NOMO-1 treated with DMSO at 0.1 percent for 48 hours (cell line): ENCODE data around the gene UBE2N.
"Not testable (repeated sequence)": the region's sequence is repeated elsewhere in the genome, so short reads cannot be mapped to it uniquely, and the experiment has no call there.

Source experiments
- DNase-seq: peaks from one replicate; lab custom pipeline; 2025; ENCODE audit not compliant: unreplicated experiment; lab: John Stamatoyannopoulos, UW

UBE2N gene

GRCh38 chr12:93415723-93416464 lies 25.9 kb downstream of the UBE2N start:
- no peak for DNase-seq

DNA sequence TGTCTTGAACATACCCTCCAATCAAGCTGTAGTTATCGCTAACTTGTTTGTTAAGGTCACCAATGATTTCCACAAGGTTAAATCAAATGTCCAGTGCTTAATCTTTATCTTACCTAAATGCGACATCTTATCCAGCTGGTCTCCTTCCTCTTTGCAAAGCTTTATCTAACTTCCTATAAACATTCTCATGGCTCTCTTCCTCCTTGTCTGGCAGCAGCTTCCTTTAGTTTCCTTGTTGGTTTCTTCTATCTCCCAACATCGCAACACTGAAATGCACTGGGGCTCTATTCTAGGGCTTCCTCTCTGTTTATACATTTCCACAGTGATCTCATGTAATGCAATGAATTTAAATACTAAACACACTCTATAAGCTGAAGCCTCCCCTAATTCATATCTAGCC lies 28.7 kb downstream of the UBE2N start:
- DNase-seq: peak; percentile 10

DNA sequence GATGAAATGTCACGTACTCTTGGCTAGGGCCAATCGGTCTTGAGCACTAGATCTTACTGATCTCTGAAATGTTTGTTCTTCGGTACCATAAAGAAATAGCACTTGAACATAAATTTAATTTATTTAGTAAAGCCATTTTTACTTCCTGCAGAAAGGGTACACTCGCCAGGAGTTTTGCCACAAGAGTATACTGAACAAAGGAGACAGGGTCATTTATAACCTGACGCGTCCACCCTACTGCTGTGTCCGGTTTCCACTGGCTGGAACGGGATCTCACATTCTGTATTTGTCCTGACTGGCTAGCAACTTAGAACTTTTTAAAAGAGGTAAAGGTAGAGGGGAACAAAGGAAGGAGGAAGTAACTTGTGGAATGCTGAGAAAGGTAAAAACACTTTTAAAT lies 29.4 kb downstream of the UBE2N start:
- DNase-seq: not testable (repeated sequence)

DNA sequence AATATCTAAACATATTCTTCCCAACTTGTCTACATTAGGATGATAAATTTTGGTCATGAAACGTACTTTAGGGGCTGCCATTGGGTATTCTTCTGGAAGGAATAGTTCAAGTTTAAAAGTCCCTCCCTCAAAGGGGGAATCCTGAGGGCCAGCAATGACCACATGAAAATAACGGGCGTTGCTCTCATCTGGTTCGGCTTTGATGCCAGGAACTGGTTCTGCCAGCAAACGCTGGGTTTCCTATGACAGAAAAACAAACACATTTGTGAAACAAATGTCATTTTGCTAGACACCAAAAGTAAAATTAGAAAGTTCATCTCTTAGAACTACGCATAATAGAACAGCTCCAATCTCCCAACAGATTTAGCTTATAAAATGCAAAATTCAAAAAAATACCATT lies 30.7 kb downstream of the UBE2N start:
- not testable (repeated sequence) for DNase-seq

- DNase-seq: not testable (repeated sequence)
These were observed 32.2 kb downstream of the UBE2N start for GRCh38 chr12:93409343-93410187.

DNA sequence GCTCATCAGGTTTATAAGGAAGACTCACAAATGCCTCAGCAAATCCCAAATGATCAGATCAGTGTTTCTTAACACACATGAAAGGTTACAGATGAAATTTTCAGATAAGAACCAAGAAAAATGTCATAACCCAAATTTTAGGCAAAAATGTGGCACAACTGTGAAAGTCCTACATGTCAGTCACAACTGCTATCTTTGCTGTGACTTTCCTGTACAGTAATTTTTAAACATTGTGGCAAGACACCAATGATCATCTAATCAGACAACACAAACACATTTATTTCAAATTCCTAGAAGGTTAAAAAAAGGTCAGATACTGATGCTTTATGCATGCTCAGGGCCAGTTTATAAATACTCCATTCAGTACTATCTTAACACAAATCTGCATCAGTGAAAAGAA lies 32.9 kb downstream of the UBE2N start:
- DNase-seq: no peak

DNA sequence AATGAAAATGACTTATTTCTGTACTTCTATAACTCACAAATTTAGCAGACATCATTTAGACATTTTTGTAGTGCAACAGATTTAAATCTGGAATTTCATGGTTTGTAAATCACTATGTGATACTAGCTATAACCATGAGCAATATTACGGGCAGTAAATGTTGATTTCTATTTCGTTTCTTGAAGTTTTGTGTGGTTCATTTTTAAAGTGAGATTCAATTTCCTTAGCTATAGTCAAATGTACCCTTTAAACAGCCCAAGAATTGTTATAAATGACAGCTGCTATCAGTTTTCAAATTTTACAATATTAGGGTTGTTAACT lies 33.8 kb downstream of the UBE2N start:
- DNase-seq: no peak

DNA sequence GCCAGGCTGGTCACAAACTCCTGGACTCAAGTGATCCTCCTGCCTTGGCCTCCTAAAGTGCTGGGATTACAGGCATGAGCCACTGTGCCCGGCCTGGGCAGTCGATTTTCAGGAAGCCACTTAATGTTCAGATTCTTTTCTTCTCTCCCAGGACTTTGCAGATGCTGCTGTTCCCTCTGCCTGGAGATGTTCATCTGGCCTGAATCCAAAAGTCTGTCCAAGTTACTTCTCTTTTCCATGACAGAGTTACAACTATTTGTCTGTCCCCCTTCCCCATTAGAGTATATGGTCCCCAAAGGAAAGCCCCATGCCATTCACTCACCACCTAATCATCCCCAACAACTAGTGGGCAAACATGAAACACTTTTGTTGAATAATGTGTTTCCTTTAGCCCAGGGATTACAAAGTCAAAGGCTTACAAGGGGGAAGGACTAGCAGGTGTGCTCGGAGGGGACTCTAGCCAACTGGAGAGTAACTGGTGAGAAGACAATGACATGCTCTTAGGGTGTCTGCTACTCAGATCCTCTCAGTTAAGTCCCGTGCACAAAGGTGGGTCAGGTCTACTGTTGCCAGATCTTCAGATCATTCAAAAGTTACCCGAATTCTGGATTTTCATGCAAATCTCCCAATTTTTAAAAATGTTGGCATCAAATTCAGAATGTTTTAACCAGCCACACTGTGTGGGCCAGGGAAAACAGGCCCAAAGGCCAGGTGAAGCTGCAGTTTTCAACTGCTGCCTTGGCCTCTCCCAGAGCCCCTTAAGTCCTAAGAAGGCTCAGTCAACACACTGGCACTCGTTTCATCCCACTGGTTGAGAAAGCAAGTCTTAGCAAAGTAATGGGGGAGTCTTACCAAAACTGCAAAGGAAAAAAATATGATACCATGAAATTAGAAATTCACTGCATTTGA lies 34.4 kb downstream of the UBE2N start:
- DNase-seq: no peak

DNA sequence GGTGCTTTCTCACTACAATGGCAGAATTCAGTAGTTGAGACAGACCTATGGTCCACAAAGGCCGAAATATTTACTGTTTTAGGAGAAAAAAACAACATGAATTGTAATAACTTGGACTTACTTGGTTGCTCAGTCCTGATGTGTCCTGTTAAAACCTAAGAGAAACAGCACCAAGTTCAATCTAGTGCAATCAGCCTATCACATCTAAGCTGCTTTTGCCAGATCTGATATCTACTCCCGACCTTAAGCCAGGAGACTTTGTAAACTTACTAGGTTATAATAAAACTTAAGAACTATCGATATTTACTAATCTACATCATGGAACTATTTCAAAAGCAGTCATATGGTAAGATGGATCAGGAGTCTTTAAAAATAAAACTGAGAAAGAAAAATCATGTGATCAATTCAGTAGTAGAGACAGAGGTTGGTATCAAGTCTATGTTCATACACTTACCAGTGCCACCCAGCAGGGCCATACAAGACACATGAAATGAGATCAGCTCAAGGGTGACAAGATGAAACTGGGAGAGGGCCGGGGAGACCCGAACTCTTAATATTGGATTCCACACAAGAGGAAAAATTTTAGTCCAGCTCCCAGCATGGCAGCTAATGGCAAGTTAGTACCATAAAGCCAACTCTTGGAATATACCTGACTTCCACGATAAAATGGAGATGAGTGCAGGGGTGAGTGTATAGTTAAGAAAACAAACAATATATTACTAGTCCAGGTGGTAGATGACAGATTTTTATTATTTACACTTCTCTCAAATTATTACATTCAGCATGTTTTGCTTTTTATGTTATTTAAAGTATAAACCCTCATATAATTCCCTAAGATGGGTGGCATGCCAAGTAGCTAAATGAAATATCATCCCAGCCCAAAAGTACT lies 36.5 kb downstream of the UBE2N start:
- no peak for DNase-seq

DNA sequence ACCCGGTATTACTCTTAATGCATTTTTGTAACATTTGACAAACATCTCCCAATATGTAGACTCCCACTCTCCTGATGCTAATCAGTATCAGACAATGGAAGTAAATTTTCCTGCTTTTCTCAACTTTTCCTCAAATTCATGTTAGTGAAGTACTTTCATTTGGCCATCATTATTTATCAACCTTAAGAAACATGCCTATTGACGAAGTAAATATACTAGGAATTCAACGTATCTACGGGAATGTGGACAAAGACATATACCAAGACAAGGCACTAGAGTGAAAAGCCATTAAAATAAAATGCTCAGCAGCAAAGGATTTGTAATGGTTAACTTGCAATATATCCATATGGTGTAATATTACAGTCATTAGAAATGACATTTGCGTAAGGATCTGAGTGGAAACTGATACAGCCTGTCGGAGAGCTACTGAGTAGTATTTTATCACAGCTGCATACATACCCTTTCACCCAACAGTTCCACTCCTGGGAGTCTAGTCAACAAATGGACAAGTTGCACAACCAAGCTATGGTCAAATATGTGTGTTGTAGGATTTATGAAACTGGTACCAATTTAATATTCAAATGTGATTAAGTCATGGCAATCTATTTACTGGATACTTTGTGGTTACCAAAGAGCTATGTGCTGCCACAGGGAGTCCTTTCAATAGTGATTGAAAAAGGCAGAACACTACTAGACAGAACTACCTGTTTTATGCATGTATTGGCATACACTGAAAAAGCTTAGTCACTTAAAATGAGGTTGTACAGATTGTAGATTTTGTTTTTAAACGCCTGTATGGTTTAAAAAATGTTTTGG lies 37.6 kb downstream of the UBE2N start:
- DNase-seq: no peak

DNA sequence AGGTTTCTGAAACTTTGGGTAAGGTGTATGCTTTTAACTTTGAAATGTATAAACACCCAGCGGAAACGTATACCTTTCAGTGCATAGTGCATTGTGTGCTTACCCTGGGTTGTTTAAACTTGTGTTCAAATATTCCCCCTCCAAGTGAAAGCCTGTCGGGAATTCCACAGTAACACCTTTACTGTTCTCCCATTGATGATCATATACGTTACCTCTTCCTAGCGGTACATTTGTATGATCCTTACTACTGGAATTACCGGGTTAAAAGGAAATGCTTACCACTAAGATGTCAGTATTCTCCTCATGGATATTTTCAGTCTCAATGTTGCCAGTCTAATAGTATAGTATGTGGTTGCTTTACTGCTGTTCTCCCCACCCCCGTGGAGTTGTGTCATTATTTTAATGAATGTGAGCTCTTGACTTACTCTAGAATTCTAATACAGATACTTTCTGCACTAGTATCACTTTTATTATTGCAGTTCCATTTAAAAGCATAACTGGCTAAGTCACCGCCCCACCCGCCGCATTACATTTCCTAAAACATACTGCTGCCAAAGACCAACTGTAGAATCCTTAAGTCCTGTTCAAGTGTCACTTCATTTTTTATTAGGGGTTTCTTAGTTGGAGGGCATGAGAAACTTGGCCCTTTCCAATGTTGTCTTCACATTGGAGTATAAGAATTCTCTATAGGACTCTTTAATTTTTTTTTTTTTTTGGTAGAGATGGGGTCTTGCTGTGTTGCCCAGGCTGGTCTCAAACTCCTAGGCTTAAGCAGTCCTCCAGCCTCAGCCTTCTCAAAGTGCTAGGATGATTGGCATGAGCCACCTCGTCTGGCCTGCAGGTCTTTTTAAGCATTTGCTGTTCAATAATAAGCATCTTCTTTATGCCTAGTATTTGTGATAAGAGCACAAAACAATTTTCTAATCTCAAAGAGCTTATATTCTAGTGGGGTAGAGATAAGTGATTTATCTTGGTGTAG lies 39.1 kb downstream of the UBE2N start:
- no peak for DNase-seq

GRCh38 chr12:93399183-93399863 lies 42.4 kb downstream of the UBE2N start:
- DNase-seq: not testable (repeated sequence)

- no peak for DNase-seq
These were observed 44.3 kb downstream of the UBE2N start for GRCh38 chr12:93397412-93397811.

DNA sequence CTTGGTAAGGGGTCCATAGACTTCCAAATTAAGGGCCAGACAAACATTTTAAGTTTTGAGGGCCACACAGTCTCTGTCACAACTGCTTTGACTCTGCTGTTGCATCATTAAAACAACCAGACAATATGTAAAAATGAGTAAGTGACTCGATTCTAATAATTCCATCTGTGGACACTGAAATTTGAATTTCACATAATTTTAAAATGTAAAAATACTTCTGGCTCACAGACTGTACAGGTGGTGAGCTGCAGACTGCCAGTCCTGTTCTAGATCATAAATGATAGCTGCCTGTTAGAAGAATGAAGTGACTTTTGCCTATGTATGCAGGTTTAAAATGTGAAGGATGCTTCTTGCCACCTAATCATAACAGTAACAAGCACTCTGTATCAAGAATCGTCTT lies 48.3 kb downstream of the UBE2N start:
- no peak for DNase-seq

GRCh38 chr12:93390549-93391297 lies 51.0 kb downstream of the UBE2N start:
- DNase-seq: no peak

- DNase-seq: no peak
These were observed 51.7 kb downstream of the UBE2N start for GRCh38 chr12:93390031-93390430.

GRCh38 chr12:93387780-93388179 lies 54.0 kb downstream of the UBE2N start:
- no peak for DNase-seq
